Progenitor cell of endocrine pancreas (in vitro differentiated cells): ENCODE measurements around the gene UBLCP1. TPM values are rescaled to one million over a fixed set of nuclear protein-coding genes. Genes with fewer than 3 reads are reported as not detected.

ENCODE experiments used
- DNase-seq: peaks from one replicate; pipeline ENCODE4 v3.0.0; 2021; ENCODE audit warnings: low spot score; ENCODE audit not compliant: unreplicated experiment
- H3K27ac Mint-ChIP-seq: 2 replicates; pipeline ENCODE4 v1.8.0; 2021; ENCODE audit warnings: mild to moderate bottlenecking, moderate library complexity, mixed read lengths
- H3K27me3 Mint-ChIP-seq: 2 replicates; pipeline ENCODE4 v1.8.0; 2021; ENCODE audit warnings: mixed read lengths
- H3K36me3 Mint-ChIP-seq: 2 replicates; pipeline ENCODE4 v1.8.0; 2022; ENCODE audit warnings: mixed read lengths; ENCODE audit not compliant: insufficient read depth
- H3K4me1 Mint-ChIP-seq: 2 replicates; pipeline ENCODE4 v1.8.0; 2021; ENCODE audit warnings: low read depth, mixed read lengths
- H3K4me3 Mint-ChIP-seq: 2 replicates; pipeline ENCODE4 v1.8.0; 2021; ENCODE audit warnings: low read depth, mild to moderate bottlenecking, moderate library complexity, mixed read lengths
- H3K9me3 Mint-ChIP-seq: 2 replicates; pipeline ENCODE4 v1.8.0; 2021; ENCODE audit warnings: low read depth, mixed read lengths
- CTCF ChIP-seq: fragments of 200-600 bp; sonication (generic); IDR thresholded peaks from one replicate; pipeline ENCODE4 v1.5.0; 2021; ENCODE audit warnings: antibody characterized with exemption, mild to moderate bottlenecking; ENCODE audit not compliant: unreplicated experiment
- total RNA-seq: library from RNA; stranded (reverse); gene quantifications from 2 replicates; pipeline ENCODE4 v1.2.1, GENCODE V29; 2021

The UBLCP1 gene
- total RNA-seq, 1 donor from 2014 or later = 29.7 TPM

GRCh38 chr5:159303286-159303685 lies 40.2 kb downstream of the UBLCP1 start:
- H3K4me1 Mint-ChIP-seq = no peaks in the 10 kb centered on the region
- no peak for DNase-seq
- H3K4me3 Mint-ChIP-seq = no peak overlapping the region
- peaks cover 4% of the 10 kb centered on the region for H3K36me3 Mint-ChIP-seq
- H3K27me3 Mint-ChIP-seq = peaks cover 15% of the 10 kb centered on the region
- H3K27ac Mint-ChIP-seq = no peak overlapping the region
- no peak for TF ChIP-seq CTCF
- H3K9me3 Mint-ChIP-seq = peaks cover 28% of the 10 kb centered on the region

GRCh38 chr5:159304961-159305595 lies 42.0 kb downstream of the UBLCP1 start:
- Mint-ChIP-seq H3K4me3 (no peak overlapping the region), H3K27me3 (peaks cover 32% of the 10 kb centered on the region), H3K36me3 (peaks cover 4% of the 10 kb centered on the region), H3K27ac (no peak overlapping the region), H3K9me3 (peaks cover 20% of the 10 kb centered on the region), H3K4me1 (no peaks in the 10 kb centered on the region)
- no peak for DNase-seq
- TF ChIP-seq CTCF = no peak

- H3K4me3 Mint-ChIP-seq = no peak overlapping the region
- H3K27me3 Mint-ChIP-seq = peaks cover 53% of the 10 kb centered on the region
Observed at GRCh38 chr5:159309689-159310433, 46.8 kb downstream of the UBLCP1 start.

GRCh38 chr5:159310511-159310910 lies 47.4 kb downstream of the UBLCP1 start:
- Mint-ChIP-seq H3K4me1 (peaks cover 3% of the 10 kb centered on the region), H3K27ac (no peak overlapping the region), H3K9me3 (no peaks in the 10 kb centered on the region), H3K27me3 (peaks cover 51% of the 10 kb centered on the region), H3K36me3 (no peaks in the 10 kb centered on the region), H3K4me3 (peak overlapping the region; percentile 56)
- no peak for TF ChIP-seq CTCF
- DNase-seq = peak; percentile 13

More at GRCh38 chr5:159309689-159310433, 46.8 kb downstream of the UBLCP1 start:
- Mint-ChIP-seq H3K4me1 (peaks cover 3% of the 10 kb centered on the region), H3K27ac (no peak overlapping the region), H3K36me3 (no peaks in the 10 kb centered on the region), H3K9me3 (no peaks in the 10 kb centered on the region)
- TF ChIP-seq CTCF = no peak
- no peak for DNase-seq

- no peak for TF ChIP-seq CTCF
- H3K27me3 Mint-ChIP-seq = peaks cover 51% of the 10 kb centered on the region
- no peaks in the 10 kb centered on the region for H3K9me3 Mint-ChIP-seq
- peak overlapping the region; percentile 56 for H3K4me3 Mint-ChIP-seq
- no peak for DNase-seq
- H3K27ac Mint-ChIP-seq = no peak overlapping the region
- H3K36me3 Mint-ChIP-seq = no peaks in the 10 kb centered on the region
- H3K4me1 Mint-ChIP-seq = peaks cover 3% of the 10 kb centered on the region
Observed at GRCh38 chr5:159311063-159311462, 48.0 kb downstream of the UBLCP1 start.
